Transverse colon (tissue), 4 donors: ENCODE data around the gene OGA. TPM values are rescaled to one million over a fixed set of nuclear protein-coding genes. Genes with fewer than 3 reads are reported as not detected.

Source experiments
- DNase-seq: peaks from one replicate; pipeline ENCODE4 v3.0.0-alpha.2; 2019
- H3K27ac ChIP-seq, 4 donors: fragments of 200-600 bp; sonication (generic); 2 replicates each; pipeline ENCODE4 v1.5.1; 2016 to 2018; ENCODE audit warnings: inconsistent platforms in 4 of 4
- H3K27me3 ChIP-seq: fragments of 200-600 bp; sonication (generic); 2 replicates; pipeline ENCODE4 v1.5.1; 2017; ENCODE audit warnings: inconsistent platforms
- H3K36me3 ChIP-seq, 4 donors: fragments of 200-600 bp; sonication (generic); 2 replicates each; pipeline ENCODE4 v1.5.1; 2017 to 2019; ENCODE audit warnings: inconsistent platforms in 4 of 4
- H3K4me1 ChIP-seq, 4 donors: fragments of 200-600 bp; sonication (generic); 2 replicates each; pipeline ENCODE4 v1.5.1; 2017 to 2020; ENCODE audit warnings: inconsistent platforms in 4 of 4
- H3K4me3 ChIP-seq, 4 donors: fragments of 200-600 bp; sonication (generic); 1 replicate in 1 of 4; 2 replicates in 3 of 4; pipeline versions ENCODE4 v1.5.1 to v1.6.1; 2017 to 2019; ENCODE audit warnings: inconsistent platforms in 4 of 4
- H3K9me3 ChIP-seq, 2 donors: fragments of 200-600 bp; sonication (generic); 2 replicates each; pipeline ENCODE4 v1.5.1; 2017 to 2019; ENCODE audit warnings: inconsistent platforms in 2 of 2
- EP300 ChIP-seq: sonication (generic); formaldehyde crosslinking; IDR thresholded peaks from one replicate; pipeline ENCODE4 v1.6.1; 2017; ENCODE audit warnings: antibody characterized with exemption, low read depth
- POLR2A ChIP-seq: fragments of 450-650 bp; IDR thresholded peaks from one replicate; pipeline ENCODE4 v1.6.1; 2016; ENCODE audit warnings: antibody characterized with exemption, mild to moderate bottlenecking, moderate library complexity
- POLR2AphosphoS5 ChIP-seq, 3 donors: sonication (generic); formaldehyde crosslinking; IDR thresholded peaks; one replicate each; pipeline ENCODE4 v1.6.1; 2016; ENCODE audit warnings: antibody characterized with exemption in 3 of 3
- WGBS, 2 donors: methylation state at CpG; one replicate each; pipeline ENCODE4 v1.1.5; 2018; ENCODE audit warnings: low coverage in 1 of 2; 5-methylcytosine and 5-hydroxymethylcytosine counted together
- in situ Hi-C, 4 donors: fragments of 200-750 bp; cut with MboI; loops; one replicate each; pipeline versions ENCODE4 v1.15.0 to v1.15.1; 2017; ENCODE audit warnings: low sequenced_read_pairs in 3 of 4, low pct_ligation_motif_present in 1 of 4, low pct_unique_long_range_greater_than_20kb in 1 of 4
- intact Hi-C: fragments of 100-400 bp; cut with DNase I; formaldehyde crosslinking; loops from one replicate; pipeline ENCODE4 v1.15.1; 2023; ENCODE audit warnings: low total_unique reads
- total RNA-seq, 4 donors: library from RNA; depleted of rRNA; stranded (reverse); fragments of >200 nt; gene quantifications; one replicate each; pipeline ENCODE4 v1.1.0, GENCODE V29; 2016
- TF ChIP-seq, protein P1 (sequence below), 5 experiments: fragments of 200-600 bp in 3 of 5; fragments of 450-650 bp in 2 of 5; sonication (generic) in 3 of 5; IDR thresholded peaks; 1 replicate in 2 of 5; 2 replicates in 3 of 5; pipeline ENCODE4 v1.5.1; 2016 to 2017; ENCODE audit warnings: antibody characterized with exemption in 5 of 5, inconsistent platforms in 3 of 5, mild to moderate bottlenecking in 2 of 5, moderate library complexity in 1 of 5

Gene OGA
- total RNA-seq, 4 donors from 2014 or later = 114 to 608 (median 172) TPM

DNA sequence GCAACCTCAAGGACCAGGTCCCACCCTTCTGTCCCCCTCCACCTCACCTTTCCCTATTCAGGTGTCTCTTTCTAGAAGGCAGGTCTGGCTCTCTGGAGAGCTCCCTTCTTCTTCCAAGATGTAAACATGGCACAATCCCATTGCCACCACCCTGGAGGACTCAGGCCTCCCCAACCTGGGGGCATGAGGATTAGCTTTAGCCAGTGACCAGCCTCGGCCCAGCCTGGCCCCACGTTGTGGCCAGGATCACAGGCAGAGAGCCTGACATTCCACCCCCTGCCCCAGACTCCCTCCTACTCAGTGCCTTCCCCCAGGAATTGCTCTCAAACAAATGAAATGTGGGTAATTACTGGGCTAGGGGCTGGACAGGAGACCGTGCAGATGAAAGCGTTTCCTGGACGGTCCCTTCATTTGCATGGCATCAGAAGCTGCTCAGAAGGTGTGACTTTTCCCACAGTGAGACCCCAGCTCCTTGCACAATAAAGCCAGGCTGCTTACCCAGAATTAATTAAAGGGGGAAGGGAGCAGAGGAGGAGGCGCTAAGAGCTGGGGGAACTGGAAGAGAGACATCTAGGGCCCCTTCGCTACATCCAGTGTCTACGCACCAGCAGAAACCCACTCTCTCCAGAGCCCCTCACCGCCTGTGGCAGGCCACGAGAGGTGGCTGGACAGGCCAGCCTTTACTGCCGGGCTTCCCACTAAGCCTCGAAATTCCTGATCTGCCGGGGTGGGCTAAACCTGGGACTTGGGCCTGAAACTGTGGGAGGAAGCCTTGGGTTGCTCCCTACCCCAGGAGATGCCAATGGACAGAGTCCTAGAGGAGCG lies 50.1 kb downstream of the OGA start:
- 60% methylated on average over 14 of the region's 14 CpGs; no CpG with 5 or more reads in 1 of the 2 donors for WGBS, 2 donors
- Histone ChIP-seq H3K4me3 (no peak overlapping the region), H3K9me3 (no peaks in the 10 kb centered on the region), H3K36me3 (no peaks in the 10 kb centered on the region), H3K4me1 (no peaks in the 10 kb centered on the region), H3K27ac (no peak overlapping the region), H3K27me3 (peaks cover 88% of the 10 kb centered on the region)
- no peak for TF ChIP-seq POLR2AphosphoS5 (IDR thresholded peaks at IDR 0.05)
- DNase-seq = no peak
- in situ Hi-C loops = loop anchor here in 1 of 4 donors (25.0 kb wide), 1 partner anchor 556 kb away; no protein-coding TSS in a partner anchor
- intact Hi-C loops = no loop called here

DNA sequence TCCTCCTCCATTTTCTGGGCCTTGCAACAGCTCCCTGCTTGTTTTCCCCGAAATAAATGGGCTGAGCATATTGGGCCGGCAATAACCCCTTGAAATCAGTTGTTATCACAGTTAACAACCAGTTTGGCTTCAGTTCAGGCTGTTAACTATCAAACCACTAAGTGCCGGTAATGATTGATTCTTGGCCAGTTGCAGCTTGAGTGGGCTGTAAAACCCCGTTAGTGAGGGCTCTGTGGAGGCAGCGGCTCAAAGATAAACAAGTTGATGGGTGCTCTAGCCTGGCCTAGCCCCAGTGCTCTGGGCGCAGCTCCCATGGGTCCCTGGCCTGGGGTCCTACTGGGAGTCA lies 50.7 kb downstream of the OGA start:
- in situ Hi-C loops = loop anchor here in 1 of 4 donors (25.0 kb wide), 1 partner anchor 555 kb away; no protein-coding TSS in a partner anchor
- no peak overlapping the region for H3K27ac ChIP-seq
- H3K27me3 ChIP-seq = peaks cover 82% of the 10 kb centered on the region

DNA sequence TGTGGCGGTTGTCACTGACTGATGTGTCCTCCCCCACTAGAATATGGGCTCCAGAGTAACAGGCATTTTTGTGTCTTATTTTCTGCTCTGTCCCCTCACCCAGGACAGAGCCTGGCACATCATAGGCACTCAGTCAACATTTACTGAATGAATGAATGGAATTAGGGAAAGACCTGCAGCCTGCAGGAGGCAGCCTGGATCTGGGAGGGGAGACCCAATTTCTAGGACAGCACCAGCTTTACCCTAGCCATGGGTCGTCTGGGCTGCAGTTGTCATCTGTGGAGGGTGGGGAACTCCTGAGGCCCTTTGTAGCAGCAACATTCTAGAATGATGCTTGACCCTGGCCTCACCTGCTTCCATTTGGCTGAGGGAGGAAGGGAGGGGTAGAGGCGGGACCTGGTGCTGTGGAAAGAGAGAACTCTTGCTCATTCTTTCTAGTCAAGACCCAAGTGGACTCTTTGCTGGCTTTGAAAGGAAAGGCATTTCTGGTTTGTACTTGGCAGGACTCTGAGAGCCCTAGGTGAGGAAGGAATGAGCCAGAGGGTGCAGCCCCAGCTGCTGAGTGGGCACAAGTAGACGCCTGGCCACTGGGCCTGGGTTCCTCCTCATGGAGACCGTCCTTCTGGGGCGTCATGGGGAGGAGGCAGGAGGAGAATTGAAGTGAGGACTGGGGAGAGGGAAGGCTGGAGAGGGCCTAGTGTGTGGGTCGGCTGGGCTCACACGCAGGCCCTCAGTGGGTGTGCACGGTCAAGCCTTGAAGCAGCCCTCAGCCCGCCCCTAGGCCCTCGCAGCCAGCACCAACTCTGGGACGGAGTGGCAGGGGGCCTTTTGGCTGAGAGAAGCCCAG lies 51.3 kb downstream of the OGA start:
- no peaks in the 10 kb centered on the region for H3K9me3 ChIP-seq
- no peaks in the 10 kb centered on the region for H3K4me1 ChIP-seq
- intact Hi-C loops = no loop called here
- peaks cover 76% of the 10 kb centered on the region for H3K27me3 ChIP-seq
- no peak overlapping the region for H3K4me3 ChIP-seq
- TF ChIP-seq EP300 = no peak
- WGBS, 2 donors = 47 to 48% methylated on average over 6 to 12 of the region's 12 CpGs
- in situ Hi-C loops = loop anchor here in 1 of 4 donors (25.0 kb wide), 1 partner anchor 555 kb away; no protein-coding TSS in a partner anchor
- no peak for DNase-seq
- H3K36me3 ChIP-seq = no peaks in the 10 kb centered on the region
- no peak overlapping the region for H3K27ac ChIP-seq

More for the DNA sequence above, 50.7 kb downstream of the OGA start:
- DNase-seq = no peak
- TF ChIP-seq, protein P1, sequence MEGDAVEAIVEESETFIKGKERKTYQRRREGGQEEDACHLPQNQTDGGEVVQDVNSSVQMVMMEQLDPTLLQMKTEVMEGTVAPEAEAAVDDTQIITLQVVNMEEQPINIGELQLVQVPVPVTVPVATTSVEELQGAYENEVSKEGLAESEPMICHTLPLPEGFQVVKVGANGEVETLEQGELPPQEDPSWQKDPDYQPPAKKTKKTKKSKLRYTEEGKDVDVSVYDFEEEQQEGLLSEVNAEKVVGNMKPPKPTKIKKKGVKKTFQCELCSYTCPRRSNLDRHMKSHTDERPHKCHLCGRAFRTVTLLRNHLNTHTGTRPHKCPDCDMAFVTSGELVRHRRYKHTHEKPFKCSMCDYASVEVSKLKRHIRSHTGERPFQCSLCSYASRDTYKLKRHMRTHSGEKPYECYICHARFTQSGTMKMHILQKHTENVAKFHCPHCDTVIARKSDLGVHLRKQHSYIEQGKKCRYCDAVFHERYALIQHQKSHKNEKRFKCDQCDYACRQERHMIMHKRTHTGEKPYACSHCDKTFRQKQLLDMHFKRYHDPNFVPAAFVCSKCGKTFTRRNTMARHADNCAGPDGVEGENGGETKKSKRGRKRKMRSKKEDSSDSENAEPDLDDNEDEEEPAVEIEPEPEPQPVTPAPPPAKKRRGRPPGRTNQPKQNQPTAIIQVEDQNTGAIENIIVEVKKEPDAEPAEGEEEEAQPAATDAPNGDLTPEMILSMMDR (IDR thresholded peaks at IDR 0.05) = no peak
- TF ChIP-seq EP300 (no peak), POLR2A (no peak), POLR2AphosphoS5 (IDR thresholded peaks at IDR 0.05) (no peak)
- intact Hi-C loops = no loop called here
- 30% methylated on average over 6 of the region's 6 CpGs; no CpG with 5 or more reads in 1 of the 2 donors for WGBS, 2 donors
- no peaks in the 10 kb centered on the region for H3K4me1 ChIP-seq
- no peak overlapping the region for H3K4me3 ChIP-seq
- no peaks in the 10 kb centered on the region for H3K9me3 ChIP-seq
- no peaks in the 10 kb centered on the region for H3K36me3 ChIP-seq

DNA sequence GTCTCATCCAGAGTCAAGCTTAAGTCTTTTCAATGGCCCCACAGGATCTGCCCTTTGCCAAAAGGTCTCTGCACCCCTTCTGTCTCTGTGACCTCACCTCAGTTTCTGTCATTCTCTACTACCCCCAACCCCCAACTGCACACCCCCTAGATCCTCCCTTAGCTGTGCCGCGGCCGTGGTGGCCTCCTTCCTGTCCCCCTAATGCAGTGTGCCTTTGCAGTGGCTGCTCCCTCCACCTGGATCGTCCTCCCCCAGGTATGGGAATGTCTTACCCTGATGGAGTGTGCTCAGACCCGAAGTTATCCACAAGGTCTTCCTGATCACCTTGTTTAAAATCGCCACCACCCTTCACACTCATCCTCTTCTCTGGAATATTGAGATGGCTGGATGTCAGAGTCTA lies 51.9 kb downstream of the OGA start:
- 62 to 73% methylated on average over 5 to 6 of the region's 6 CpGs for WGBS, 2 donors
- TF ChIP-seq, protein P1 (IDR thresholded peaks at IDR 0.05) = no peak
- TF ChIP-seq POLR2AphosphoS5 (IDR thresholded peaks at IDR 0.05) = no peak
- no peak for TF ChIP-seq EP300
- no peak for TF ChIP-seq POLR2A
- intact Hi-C loops = no loop called here
- no peaks in the 10 kb centered on the region for H3K9me3 ChIP-seq
- DNase-seq = no peak
- peaks cover 69% of the 10 kb centered on the region for H3K27me3 ChIP-seq
- no peaks in the 10 kb centered on the region for H3K4me1 ChIP-seq
- H3K27ac ChIP-seq = no peak overlapping the region
- no peak overlapping the region for H3K4me3 ChIP-seq
- no peaks in the 10 kb centered on the region for H3K36me3 ChIP-seq
- in situ Hi-C loops = loop anchor here in 1 of 4 donors (25.0 kb wide), 1 partner anchor 554 kb away; no protein-coding TSS in a partner anchor
